HL-60 (cell line): ENCODE results near the gene NNT.
"Not testable (repeated sequence)": the region's sequence is repeated elsewhere in the genome, so short reads cannot be mapped to it uniquely, and the experiment has no call there.

Source experiments
- DNase-seq, 2 experiments: peaks; one replicate each; pipeline ENCODE4 v3.0.0-alpha.2; 2010 to 2020; ENCODE audit warnings: low read depth in 1 of 2, low spot score in 1 of 2
- H3K27ac ChIP-seq: fragments of 250-450 bp; sonication (Bioruptor Pico); replicated peaks from 2 replicates; pipeline ENCODE4 v1.5.1; 2020; ENCODE audit warnings: mild to moderate bottlenecking, moderate library complexity
- H3K27me3 ChIP-seq: fragments of 250-450 bp; sonication (Bioruptor Pico); 2 replicates; pipeline ENCODE4 v1.5.1; 2021; ENCODE audit warnings: mild to moderate bottlenecking, moderate library complexity; ENCODE audit not compliant: insufficient read depth, poor library complexity, severe bottlenecking
- H3K4me3 ChIP-seq: replicated peaks from 2 replicates; pipeline ENCODE4 v1.5.1; 2011; ENCODE audit warnings: mild to moderate bottlenecking, control low read depth, low read length; ENCODE audit not compliant: insufficient read depth
- CTCF ChIP-seq: IDR thresholded peaks from one replicate; pipeline ENCODE4 v1.5.1; 2011; ENCODE audit warnings: low read length, control low read depth, inconsistent platforms; ENCODE audit not compliant: insufficient read depth
- GABPA ChIP-seq: IDR thresholded peaks from 2 replicates; pipeline ENCODE4 v1.6.1; 2012; ENCODE audit warnings: low read depth
- POLR2AphosphoS5 ChIP-seq: IDR thresholded peaks from 2 replicates; pipeline ENCODE4 v1.6.1; 2012; ENCODE audit warnings: low read depth
- REST ChIP-seq: IDR thresholded peaks from 2 replicates; pipeline ENCODE4 v1.6.1; 2012; ENCODE audit warnings: low read depth; ENCODE audit not compliant: insufficient replicate concordance
- SPI1 ChIP-seq: IDR thresholded peaks from 2 replicates; pipeline ENCODE4 v1.6.1; 2012; ENCODE audit warnings: low read depth, mild to moderate bottlenecking, borderline replicate concordance

The NNT gene

GRCh38 chr5:43691893-43692292 lies 88.9 kb downstream of the NNT start:
- Histone ChIP-seq H3K4me3 (no peak overlapping the region), H3K27me3 (no peaks in the 10 kb centered on the region), H3K27ac (no peak overlapping the region)
- DNase-seq: no peak
- TF ChIP-seq GABPA: no peak
- TF ChIP-seq POLR2AphosphoS5: no peak
- no peak for TF ChIP-seq SPI1
- no peak for TF ChIP-seq REST
- no peak for TF ChIP-seq CTCF

- Histone ChIP-seq H3K4me3 (no peak overlapping the region), H3K27ac (no peak overlapping the region), H3K27me3 (no peaks in the 10 kb centered on the region)
- TF ChIP-seq CTCF (no peak), SPI1 (no peak), GABPA (no peak)
- no peak for DNase-seq
Measured at GRCh38 chr5:43693411-43693810, 90.4 kb downstream of the NNT start.

- Histone ChIP-seq H3K4me3 (no peak overlapping the region), H3K27ac (no peak overlapping the region), H3K27me3 (no peaks in the 10 kb centered on the region)
- no peak for DNase-seq
- peak; percentile 64; the same call in 1 of the 2 replicates for TF ChIP-seq SPI1
- no peak for TF ChIP-seq CTCF
Measured at GRCh38 chr5:43694027-43694426, 91.0 kb downstream of the NNT start.

- not testable (repeated sequence) for H3K4me3 ChIP-seq, H3K27me3 ChIP-seq, DNase-seq, H3K27ac ChIP-seq
Measured at GRCh38 chr5:43696444-43696843, 93.5 kb downstream of the NNT start.

- Histone ChIP-seq H3K4me3 (no peak overlapping the region), H3K27ac (no peak overlapping the region), H3K27me3 (no peaks in the 10 kb centered on the region)
- no peak for DNase-seq
- no peak for TF ChIP-seq REST
Measured at GRCh38 chr5:43699910-43700309, 96.9 kb downstream of the NNT start.
